ENCODE data around the gene SRL. TPM values are rescaled to one million over a fixed set of nuclear protein-coding genes. Genes with fewer than 3 reads are reported as not detected.

SRL gene
- total RNA-seq, 4 donors from 2014 or later = 1.2 to 3.4 (median 2.4) TPM

DNA sequence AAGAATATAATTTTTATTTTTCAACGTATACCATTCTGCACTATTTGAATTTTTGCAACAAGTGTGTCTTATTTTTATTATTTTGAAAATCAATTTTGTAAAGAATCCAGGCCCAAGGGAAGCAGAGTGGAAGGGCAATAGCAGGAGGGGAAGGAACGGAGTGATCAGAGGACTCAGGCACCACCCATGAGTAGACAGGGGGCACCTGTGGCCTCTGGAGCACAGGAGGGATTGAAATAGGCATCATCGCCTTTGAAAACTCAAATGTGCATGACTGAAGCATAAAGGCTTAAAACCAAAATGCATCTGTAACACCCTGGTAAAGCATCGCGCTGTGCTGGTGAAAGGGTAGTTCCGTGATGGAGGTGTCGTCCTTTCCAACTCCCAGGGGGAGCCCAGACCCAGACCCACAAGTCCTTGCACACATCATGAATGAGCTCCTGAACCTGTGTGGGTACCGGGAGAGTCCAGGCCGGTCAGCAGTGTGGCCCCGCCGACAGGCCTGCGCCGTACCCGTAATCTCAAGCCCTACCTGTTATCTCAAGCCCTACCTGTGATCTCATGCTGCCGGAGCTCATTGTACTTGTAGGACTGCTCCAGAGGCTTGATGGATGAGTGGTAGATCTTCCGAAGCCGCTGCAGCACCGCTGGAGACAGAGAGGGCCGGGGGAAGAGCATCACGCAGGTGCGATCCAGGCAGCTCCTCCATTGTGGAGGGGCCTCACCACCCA lies 39.1 kb downstream of the SRL start:
- no peak overlapping the region for H3K4me3 ChIP-seq
- TF ChIP-seq, protein P1, sequence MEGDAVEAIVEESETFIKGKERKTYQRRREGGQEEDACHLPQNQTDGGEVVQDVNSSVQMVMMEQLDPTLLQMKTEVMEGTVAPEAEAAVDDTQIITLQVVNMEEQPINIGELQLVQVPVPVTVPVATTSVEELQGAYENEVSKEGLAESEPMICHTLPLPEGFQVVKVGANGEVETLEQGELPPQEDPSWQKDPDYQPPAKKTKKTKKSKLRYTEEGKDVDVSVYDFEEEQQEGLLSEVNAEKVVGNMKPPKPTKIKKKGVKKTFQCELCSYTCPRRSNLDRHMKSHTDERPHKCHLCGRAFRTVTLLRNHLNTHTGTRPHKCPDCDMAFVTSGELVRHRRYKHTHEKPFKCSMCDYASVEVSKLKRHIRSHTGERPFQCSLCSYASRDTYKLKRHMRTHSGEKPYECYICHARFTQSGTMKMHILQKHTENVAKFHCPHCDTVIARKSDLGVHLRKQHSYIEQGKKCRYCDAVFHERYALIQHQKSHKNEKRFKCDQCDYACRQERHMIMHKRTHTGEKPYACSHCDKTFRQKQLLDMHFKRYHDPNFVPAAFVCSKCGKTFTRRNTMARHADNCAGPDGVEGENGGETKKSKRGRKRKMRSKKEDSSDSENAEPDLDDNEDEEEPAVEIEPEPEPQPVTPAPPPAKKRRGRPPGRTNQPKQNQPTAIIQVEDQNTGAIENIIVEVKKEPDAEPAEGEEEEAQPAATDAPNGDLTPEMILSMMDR (IDR thresholded peaks at IDR 0.05) = no peak
- no peaks in the 10 kb centered on the region for H3K9me3 ChIP-seq
- H3K27ac ChIP-seq = no peak overlapping the region
- no peaks in the 10 kb centered on the region for H3K27me3 ChIP-seq
- H3K36me3 ChIP-seq = no peaks in the 10 kb centered on the region
- 82 to 84% methylated on average over 2 to 15 of the region's 21 CpGs for WGBS, 2 donors (ENCODE audit: low coverage in 1 of 2)
- no peak for ATAC-seq
- peaks cover 0 to 9% (median 4%) of the 10 kb centered on the region in 3 donors for H3K4me1 ChIP-seq

DNA sequence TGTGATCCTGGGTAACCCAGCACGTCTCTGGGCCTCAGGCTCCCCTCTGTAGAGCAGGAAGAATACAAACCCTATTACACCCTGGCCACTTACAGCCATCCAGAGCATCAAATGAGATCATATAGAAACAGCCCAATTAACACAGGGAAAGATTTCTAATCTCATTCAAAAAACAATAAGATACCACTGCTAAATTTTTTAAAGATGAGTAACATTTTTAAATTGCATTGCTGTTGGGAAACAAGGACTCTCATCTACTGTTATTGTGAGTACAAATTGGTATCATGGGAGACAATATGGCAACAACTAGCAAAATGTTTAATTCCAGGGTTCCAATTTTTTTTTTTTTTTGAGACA lies 41.1 kb downstream of the SRL start:
- no peak for ATAC-seq
- H3K9me3 ChIP-seq = no peaks in the 10 kb centered on the region
- TF ChIP-seq EP300 (IDR thresholded peaks at IDR 0.05) (no peak), POLR2A (IDR thresholded peaks at IDR 0.05) (no peak), POLR2AphosphoS5 (IDR thresholded peaks at IDR 0.05) (no peak)
- TF ChIP-seq, protein P1 (IDR thresholded peaks at IDR 0.05) = no peak
- H3K36me3 ChIP-seq = no peaks in the 10 kb centered on the region
- H3K4me3 ChIP-seq = no peak overlapping the region
- H3K27me3 ChIP-seq = no peaks in the 10 kb centered on the region
- peaks cover 0 to 9% (median 4%) of the 10 kb centered on the region in 3 donors for H3K4me1 ChIP-seq
- no peak overlapping the region for H3K27ac ChIP-seq
- 100% methylated on average over 1 of the region's 1 CpG; no CpG with 5 or more reads in 1 of the 2 donors for WGBS, 2 donors (ENCODE audit: low coverage in 1 of 2)

DNA sequence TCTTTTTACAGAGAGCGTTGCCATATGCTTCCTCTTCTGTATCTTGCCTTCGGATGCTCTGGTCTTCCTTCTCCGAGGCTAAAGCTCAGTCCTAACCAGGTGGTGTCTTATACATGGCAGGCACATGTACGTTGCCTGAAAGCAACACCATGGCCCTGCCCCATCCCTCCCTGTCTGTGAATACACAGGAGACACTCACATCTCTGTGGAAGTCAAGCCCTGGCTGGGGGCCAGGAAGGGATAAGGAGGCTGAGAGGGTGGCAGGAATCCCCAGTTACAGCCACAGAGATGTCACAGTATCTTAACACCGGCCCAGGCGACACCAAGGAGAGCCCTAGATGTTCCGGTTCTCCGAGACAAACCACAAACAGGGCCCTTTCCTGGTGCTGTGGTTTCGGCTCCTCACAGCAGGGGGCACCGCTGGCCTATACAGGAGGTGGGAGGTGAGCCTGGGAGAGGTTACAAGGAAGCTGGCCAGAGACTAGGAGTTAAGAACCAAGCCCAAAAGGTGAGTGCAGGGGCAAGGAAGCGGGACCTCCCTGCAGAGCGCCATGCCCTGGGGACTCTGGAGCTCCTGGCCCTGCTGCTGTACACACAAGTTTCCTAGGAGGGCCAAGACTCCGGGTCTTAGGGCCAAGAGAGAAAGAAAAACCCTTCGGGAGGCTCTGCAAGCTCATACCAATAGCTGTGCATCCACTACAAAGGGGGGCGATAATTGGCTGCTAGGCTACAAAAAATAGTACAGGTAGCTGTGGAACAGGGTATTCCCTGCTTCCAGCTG lies 41.7 kb downstream of the SRL start:
- no peak overlapping the region for H3K4me3 ChIP-seq

DNA sequence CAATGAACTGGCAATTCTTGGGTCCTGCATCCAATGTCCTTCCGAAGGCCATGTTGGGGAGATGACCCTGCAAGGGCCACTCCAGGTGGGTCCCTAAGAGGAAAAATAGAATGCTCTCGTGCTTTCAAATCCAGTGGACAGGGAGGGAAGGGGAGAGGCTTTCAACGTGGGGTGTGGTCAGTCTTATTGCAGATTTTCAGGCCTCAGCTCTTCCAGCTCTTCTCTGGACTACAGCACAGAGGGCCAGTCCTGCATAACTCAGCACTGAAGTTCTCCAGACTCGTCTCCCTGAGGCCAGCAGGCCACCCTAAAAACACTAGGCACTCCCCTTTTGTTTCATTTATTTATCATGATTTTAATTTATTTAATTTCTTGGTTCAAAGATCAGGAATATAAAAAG lies 43.1 kb downstream of the SRL start:
- Histone ChIP-seq H3K9me3 (no peaks in the 10 kb centered on the region), H3K27me3 (no peaks in the 10 kb centered on the region), H3K36me3 (no peaks in the 10 kb centered on the region), H3K4me1 (peaks cover 0 to 9% (median 4%) of the 10 kb centered on the region in 3 donors), H3K27ac (no peak overlapping the region), H3K4me3 (no peak overlapping the region)
- no peak for ATAC-seq
- WGBS, 2 donors (ENCODE audit: low coverage in 1 of 2) = 27 to 49% methylated on average over 2 of the region's 4 CpGs
- no peak for TF ChIP-seq POLR2A (IDR thresholded peaks at IDR 0.05)
- TF ChIP-seq EP300 (IDR thresholded peaks at IDR 0.05) = no peak
- no peak for TF ChIP-seq POLR2AphosphoS5 (IDR thresholded peaks at IDR 0.05)
- TF ChIP-seq, protein P1 (IDR thresholded peaks at IDR 0.05) = no peak

More for the DNA sequence above, 41.7 kb downstream of the SRL start:
- Histone ChIP-seq H3K36me3 (no peaks in the 10 kb centered on the region), H3K27me3 (no peaks in the 10 kb centered on the region), H3K9me3 (no peaks in the 10 kb centered on the region), H3K4me1 (peaks cover 0 to 9% (median 4%) of the 10 kb centered on the region in 3 donors), H3K27ac (no peak overlapping the region)
- peak; percentile 88 for ATAC-seq
- TF ChIP-seq EP300 (IDR thresholded peaks at IDR 0.05) = no peak
- TF ChIP-seq POLR2AphosphoS5 (IDR thresholded peaks at IDR 0.05) = no peak
- TF ChIP-seq POLR2A (IDR thresholded peaks at IDR 0.05) = no peak
- TF ChIP-seq, protein P1 (IDR thresholded peaks at IDR 0.05) = peak in 3 of 4 experiments; percentile 65 to 90 (median 82)
- WGBS, 2 donors (ENCODE audit: low coverage in 1 of 2) = 57 to 100% methylated on average over 1 to 6 of the region's 15 CpGs
